Posterior vena cava (tissue), 2 donors: ENCODE measurements around the gene LSAMP. TPM values are rescaled to one million over a fixed set of nuclear protein-coding genes. Genes with fewer than 3 reads are reported as not detected.

Source experiments
- DNase-seq: peaks from one replicate; pipeline ENCODE4 v3.0.0-alpha.2; 2020; ENCODE audit warnings: low spot score
- intact Hi-C, 2 donors: fragments of 100-400 bp; cut with DNase I; formaldehyde crosslinking; loops; one replicate each; pipeline versions ENCODE4 v1.14.1 to v1.14.2; 2022 to 2023
- total RNA-seq, 2 donors: library from RNA; stranded (reverse); fragmentation: NEBNext Ultra II Directional; extraction: Animal tissue kit (Norgen Biotek cat#: 25700); gene quantifications; one replicate each; pipeline ENCODE4 v1.2.1, GENCODE V29; 2021
- donor health status: DM: yes; HTN: yes; CAD: no.
- donor health status: DM: yes; HTN: yes; CAD: no.

The LSAMP gene
- total RNA-seq, 2 donors from 2014 or later, result 3.7 to 11.9 TPM

GRCh38 chr3:116440196-116440595 is 5.1 kb downstream of the LSAMP start:
- DNase-seq, result no peak

GRCh38 chr3:116433552-116433951 is 11.7 kb downstream of the LSAMP start:
- no peak for DNase-seq
- intact Hi-C loops, result no loop called here

More at GRCh38 chr3:116440196-116440595, 5.1 kb downstream of the LSAMP start:
- intact Hi-C loops, result no loop called here

- no peak for DNase-seq
- intact Hi-C loops, result no loop called here
Observed at GRCh38 chr3:116432795-116433194, 12.5 kb downstream of the LSAMP start.

- no peak for DNase-seq
- intact Hi-C loops, result no loop called here
Observed at GRCh38 chr3:116429479-116430269, 15.6 kb downstream of the LSAMP start.

- DNase-seq, result peak; percentile 68
- intact Hi-C loops, result no loop called here
Observed at GRCh38 chr3:116426036-116426435, 19.3 kb downstream of the LSAMP start.

GRCh38 chr3:116425126-116425525 is 20.2 kb downstream of the LSAMP start:
- intact Hi-C loops, result no loop called here
- DNase-seq, result no peak

GRCh38 chr3:116423945-116424344 is 21.3 kb downstream of the LSAMP start:
- DNase-seq, result no peak
- intact Hi-C loops, result no loop called here

- DNase-seq, result no peak
- intact Hi-C loops, result no loop called here
Observed at GRCh38 chr3:116423374-116423773, 21.9 kb downstream of the LSAMP start.

- intact Hi-C loops, result no loop called here
- DNase-seq, result no peak
Observed at GRCh38 chr3:116417151-116417550, 28.1 kb downstream of the LSAMP start.

GRCh38 chr3:116413319-116413718 is 32.0 kb downstream of the LSAMP start:
- intact Hi-C loops, result no loop called here
- no peak for DNase-seq

- no peak for DNase-seq
- intact Hi-C loops, result no loop called here
Observed at GRCh38 chr3:116408473-116408872, 36.8 kb downstream of the LSAMP start.

GRCh38 chr3:116405231-116405630 is 40.1 kb downstream of the LSAMP start:
- DNase-seq, result no peak
- intact Hi-C loops, result no loop called here

GRCh38 chr3:116399701-116400226 is 45.5 kb downstream of the LSAMP start:
- DNase-seq, result no peak

GRCh38 chr3:116394365-116394764 is 50.9 kb downstream of the LSAMP start:
- intact Hi-C loops, result no loop called here
- no peak for DNase-seq

More at GRCh38 chr3:116399701-116400226, 45.5 kb downstream of the LSAMP start:
- intact Hi-C loops, result no loop called here

GRCh38 chr3:116393199-116393598 is 52.1 kb downstream of the LSAMP start:
- intact Hi-C loops, result no loop called here
- peak; percentile 67 for DNase-seq

GRCh38 chr3:116392291-116392690 is 53.0 kb downstream of the LSAMP start:
- DNase-seq, result no peak
- intact Hi-C loops, result no loop called here

GRCh38 chr3:116391296-116392201 is 53.7 kb downstream of the LSAMP start:
- DNase-seq, result no peak
- intact Hi-C loops, result no loop called here

- no peak for DNase-seq
- intact Hi-C loops, result no loop called here
Observed at GRCh38 chr3:116390318-116390717, 55.0 kb downstream of the LSAMP start.

GRCh38 chr3:116388867-116389385 is 56.4 kb downstream of the LSAMP start:
- intact Hi-C loops, result no loop called here
- no peak for DNase-seq

- intact Hi-C loops, result no loop called here
- no peak for DNase-seq
Observed at GRCh38 chr3:116386168-116386567, 59.1 kb downstream of the LSAMP start.
